MG63 (cell line): ENCODE measurements around the gene IGFLR1. TPM values are rescaled to one million over a fixed set of nuclear protein-coding genes. Genes with fewer than 3 reads are reported as not detected.
A peak's percentile ranks its signal among the peaks of the same experiment; 100 is the strongest.
"Not testable (repeated sequence)": the region's sequence is repeated elsewhere in the genome, so short reads cannot be mapped to it uniquely, and the experiment has no call there.

ENCODE experiments used
- DNase-seq: peaks from one replicate; pipeline ENCODE4 v3.0.0-alpha.2; 2020
- H3K27me3 ChIP-seq: fragments of 250-450 bp; sonication (Bioruptor Pico); 2 replicates; pipeline ENCODE4 v1.5.1; 2020; ENCODE audit warnings: mild to moderate bottlenecking, moderate library complexity
- H3K36me3 ChIP-seq: fragments of 250-450 bp; sonication (Bioruptor Pico); 2 replicates; pipeline ENCODE4 v1.5.1; 2020; ENCODE audit warnings: mild to moderate bottlenecking, moderate library complexity
- H3K4me3 ChIP-seq: fragments of 250-450 bp; sonication (Bioruptor Pico); 2 replicates; pipeline ENCODE4 v1.5.1; 2020; ENCODE audit warnings: mild to moderate bottlenecking, moderate library complexity
- H3K9me3 ChIP-seq: fragments of 250-450 bp; sonication (Bioruptor Pico); 2 replicates; pipeline ENCODE4 v1.5.1; 2020; ENCODE audit warnings: mild to moderate bottlenecking, moderate library complexity
- total RNA-seq: library from RNA; depleted of rRNA; stranded (reverse); fragments of >200 nt; shearing (Covaris generic); gene quantifications from 2 replicates; pipeline ENCODE4 v1.2.3, GENCODE V29; 2014; ENCODE audit warnings: low replicate concordance

Gene IGFLR1
- total RNA-seq, 1 experiment from 2014 or later = 2.4 TPM

DNA sequence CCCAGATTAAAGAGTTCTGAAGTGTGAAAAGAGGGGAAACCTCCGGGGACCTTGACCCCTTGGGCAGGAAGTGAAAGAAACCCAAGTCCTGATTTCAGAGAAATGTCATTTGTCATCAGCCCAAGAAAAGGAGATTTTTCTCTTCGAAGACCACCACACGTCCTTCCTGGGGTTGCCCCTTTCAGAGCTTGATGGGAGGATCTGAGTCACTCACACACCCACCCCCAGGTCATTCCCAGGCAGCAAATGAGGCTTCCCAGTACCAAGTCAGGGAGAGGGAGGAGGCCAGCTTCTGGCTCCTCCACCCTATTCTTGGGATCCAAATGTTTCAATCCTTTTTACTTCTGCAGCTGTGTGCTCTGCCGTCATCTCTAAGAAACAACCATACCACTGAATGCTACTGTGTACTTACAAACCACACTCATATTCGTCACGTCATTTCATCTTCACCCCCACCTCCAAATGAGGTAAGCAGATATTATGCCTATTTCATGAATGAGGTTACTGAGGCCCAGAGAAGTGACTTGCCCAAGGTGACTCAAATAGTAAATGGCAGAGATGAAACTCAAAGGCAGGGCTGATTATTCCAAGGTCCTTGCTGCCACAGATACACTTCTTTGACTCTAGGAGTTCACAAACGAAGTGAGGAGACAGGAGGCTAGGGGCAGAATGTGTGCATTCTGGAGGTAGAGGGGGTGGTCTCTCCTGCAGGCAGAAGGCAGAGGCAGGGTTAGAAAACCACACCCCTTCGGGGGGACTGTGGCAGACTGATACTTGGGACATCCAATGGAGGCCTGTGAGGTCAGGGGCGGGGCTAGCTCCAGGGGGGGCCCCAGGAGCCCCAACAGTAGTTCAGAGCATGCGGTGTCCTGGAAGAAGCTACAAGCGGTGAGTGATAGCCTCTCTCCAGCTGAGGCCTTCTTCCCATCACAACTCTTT lies 29.4 kb downstream of the IGFLR1 start:
- Histone ChIP-seq H3K9me3 (no peaks in the 10 kb centered on the region), H3K36me3 (no peaks in the 10 kb centered on the region), H3K4me3 (no peak overlapping the region), H3K27me3 (no peaks in the 10 kb centered on the region)
- DNase-seq = no peak

DNA sequence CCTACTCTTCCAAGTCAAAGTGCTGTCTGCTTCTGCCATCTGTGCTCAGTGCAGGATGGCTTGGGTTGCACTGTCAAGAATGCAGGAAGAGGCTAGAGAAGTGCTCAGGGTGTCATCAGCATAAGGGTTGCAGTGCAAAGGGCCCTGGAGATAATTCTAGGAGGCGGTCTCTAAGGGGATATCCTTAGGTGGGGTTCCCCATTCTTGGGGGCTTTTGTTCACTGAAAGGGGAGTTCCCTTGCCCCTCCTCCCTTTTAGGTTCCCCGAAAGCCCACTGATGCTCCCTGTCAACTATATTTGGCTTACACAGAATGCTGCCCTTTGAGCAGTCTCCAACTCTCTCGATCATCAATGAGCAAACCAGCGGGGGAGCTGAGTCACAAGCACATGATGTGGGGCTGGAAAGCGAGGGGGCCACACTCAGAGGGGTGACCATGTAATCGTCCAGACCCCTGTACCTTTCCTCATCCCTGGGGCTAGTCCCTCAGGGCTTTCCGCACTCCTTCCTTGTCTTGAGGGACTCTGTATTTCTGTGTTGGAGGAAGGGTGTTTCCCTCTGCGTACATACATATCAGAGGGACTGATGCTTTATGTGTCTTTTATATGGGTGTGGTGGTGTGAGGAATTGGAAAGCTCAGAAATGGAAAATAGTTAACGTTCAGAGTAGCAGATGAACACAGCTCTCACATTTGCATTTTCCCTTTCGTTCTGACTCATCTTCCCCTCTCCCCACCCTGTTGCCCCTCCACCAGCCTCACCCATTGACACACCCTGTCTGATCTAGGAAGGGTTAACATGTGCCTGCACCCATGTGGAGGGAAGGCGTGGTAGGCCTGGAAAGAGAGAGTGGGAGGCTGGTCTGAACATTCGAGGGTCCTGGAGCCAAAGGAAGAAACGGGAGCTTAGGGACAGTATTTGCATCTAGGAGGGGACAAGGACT lies 31.2 kb downstream of the IGFLR1 start:
- DNase-seq = peak; percentile 26
- no peaks in the 10 kb centered on the region for H3K36me3 ChIP-seq
- no peaks in the 10 kb centered on the region for H3K27me3 ChIP-seq
- no peak overlapping the region for H3K4me3 ChIP-seq
- H3K9me3 ChIP-seq = no peaks in the 10 kb centered on the region

DNA sequence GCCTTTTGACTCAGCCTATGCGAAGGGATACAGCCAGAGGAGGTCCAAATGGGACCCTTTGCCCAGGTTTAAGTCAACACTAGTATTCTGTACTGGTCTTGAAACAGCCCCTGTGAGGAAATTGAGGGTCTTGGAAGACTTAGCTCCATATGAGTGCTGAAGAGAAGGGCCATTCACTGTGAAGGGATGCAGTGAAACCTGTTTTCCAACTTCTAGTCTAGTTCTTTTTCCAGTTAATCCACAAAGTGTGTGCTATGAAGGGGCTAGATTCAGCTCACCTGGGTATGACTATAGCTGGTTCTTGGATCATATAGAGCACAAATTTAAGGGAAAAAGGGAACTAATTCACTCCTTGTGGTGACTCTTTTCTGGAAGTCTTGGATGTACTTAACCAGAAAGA lies 33.9 kb downstream of the IGFLR1 start:
- no peak for DNase-seq
- Histone ChIP-seq H3K36me3 (no peaks in the 10 kb centered on the region), H3K27me3 (no peaks in the 10 kb centered on the region), H3K4me3 (no peak overlapping the region), H3K9me3 (no peaks in the 10 kb centered on the region)

DNA sequence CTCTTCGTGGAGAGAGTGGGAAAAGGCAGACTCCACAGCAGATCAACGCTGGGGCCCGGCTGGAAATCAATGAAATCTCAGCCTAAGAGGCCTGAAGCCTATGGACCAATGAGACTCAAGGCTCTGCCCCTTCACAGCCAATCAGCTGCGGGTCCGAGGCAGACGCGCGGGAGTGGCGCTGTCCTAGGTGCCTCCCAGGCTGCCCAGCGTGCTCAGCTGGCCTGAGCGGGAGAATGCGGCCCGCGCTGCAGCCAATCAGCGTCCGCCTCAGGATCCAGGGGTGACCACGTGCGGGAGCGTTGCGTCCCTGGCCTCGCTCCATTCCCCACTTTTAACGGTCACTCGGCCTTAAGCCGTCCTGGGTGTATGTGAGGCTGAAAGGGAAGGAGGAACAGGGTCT lies 38.0 kb downstream of the IGFLR1 start, which contains the start of gene ZBTB32:
Gene ZBTB32 (plus strand): TSS at position 341 of the 400 bp plus-strand sequence. CDS start 10,069 bp downstream, outside the sequence.
- no peaks in the 10 kb centered on the region for H3K9me3 ChIP-seq
- H3K4me3 ChIP-seq = no peak within 1 kb of the TSS
- peak; percentile 22 for DNase-seq
- H3K27me3 ChIP-seq = no peaks in the 10 kb centered on the region
- no peaks in the 10 kb centered on the region for H3K36me3 ChIP-seq

DNA sequence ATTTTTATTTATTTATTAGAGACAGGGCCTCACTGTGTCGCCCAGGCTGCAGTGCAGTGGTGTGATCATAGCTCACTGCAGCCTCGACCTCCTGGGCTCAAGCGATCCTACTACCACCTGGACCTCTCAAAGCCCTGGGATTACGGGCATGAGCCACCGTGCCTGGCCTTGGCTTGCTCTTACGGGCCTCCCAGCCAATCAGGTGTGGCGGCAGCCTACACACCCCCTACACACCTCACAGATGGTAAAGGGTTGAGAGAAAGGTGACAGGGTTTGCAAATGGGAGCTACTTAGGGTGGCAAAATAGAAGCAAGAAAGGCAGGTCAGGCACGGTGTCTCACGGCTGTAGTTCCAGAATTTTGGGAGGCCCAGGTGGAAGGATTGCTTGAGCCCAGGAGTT lies 38.9 kb downstream of the IGFLR1 start:
- no peak for DNase-seq
- Histone ChIP-seq H3K27me3 (no peaks in the 10 kb centered on the region), H3K9me3 (no peaks in the 10 kb centered on the region), H3K4me3 (no peak overlapping the region; the same call in 1 of the 2 replicates), H3K36me3 (no peaks in the 10 kb centered on the region)

DNA sequence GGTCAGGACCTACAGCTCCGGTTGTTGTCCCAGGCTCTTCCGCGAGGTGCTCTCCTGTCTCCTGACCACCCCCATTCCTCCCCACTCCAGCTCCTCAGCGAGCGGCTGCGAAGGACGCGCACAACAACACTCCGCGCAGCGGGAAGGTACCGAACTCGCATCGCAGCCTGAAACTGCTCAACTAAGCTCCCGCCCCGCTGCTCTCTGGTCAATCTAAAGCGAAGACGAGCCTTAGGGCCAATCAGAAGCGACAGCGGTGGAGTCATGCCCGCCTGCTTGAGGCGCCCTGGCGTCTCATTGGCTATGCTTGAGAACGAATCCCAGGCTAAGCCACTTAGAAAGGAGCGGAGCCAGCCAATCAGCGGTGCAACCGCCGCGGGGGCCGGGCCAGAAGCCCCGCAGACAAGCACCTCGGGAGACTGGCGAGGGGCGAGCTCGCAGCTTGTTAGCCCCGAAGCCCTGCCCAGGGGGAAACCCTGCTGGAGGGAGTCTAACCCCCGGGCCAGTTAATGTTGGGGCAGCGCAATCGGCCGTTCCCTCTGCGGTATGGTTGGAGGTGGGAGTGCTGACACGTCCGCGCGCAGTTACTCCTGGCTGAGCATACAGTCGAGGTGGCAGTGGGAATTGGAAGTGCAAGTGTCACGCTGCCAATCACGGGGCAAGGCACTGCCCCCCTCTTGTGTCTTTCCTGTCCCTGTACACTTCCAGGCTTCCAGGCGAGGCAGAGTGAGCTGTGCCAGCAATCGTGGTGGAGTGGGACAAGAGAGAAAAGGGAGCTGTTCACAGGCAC lies 39.8 kb downstream of the IGFLR1 start:
- H3K27me3 ChIP-seq = no peaks in the 10 kb centered on the region
- H3K9me3 ChIP-seq = no peaks in the 10 kb centered on the region
- peak overlapping the region; percentile 64 for H3K4me3 ChIP-seq
- no peaks in the 10 kb centered on the region for H3K36me3 ChIP-seq
- DNase-seq = peak; percentile 98

DNA sequence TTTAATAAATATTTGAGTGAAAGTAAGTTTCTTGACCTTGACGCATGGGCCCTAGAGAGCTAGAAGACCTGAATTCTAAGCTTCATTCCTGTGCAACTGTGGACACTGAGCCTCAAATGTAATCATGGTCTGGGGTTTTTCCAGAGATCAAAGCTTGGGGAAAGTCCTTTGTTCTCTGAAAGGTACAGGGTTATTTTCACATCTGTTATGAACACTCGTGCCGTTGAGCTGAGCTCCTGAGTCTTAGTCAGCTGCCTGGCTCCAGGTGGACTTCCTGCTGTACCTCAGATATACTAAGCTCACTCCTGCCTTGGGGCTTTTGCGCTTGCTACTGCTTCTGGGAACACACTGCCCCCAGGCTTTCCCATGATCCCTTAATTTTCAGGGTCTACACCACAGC lies 45.4 kb downstream of the IGFLR1 start:
- H3K9me3 ChIP-seq = no peaks in the 10 kb centered on the region
- no peaks in the 10 kb centered on the region for H3K36me3 ChIP-seq
- DNase-seq = no peak
- no peaks in the 10 kb centered on the region for H3K27me3 ChIP-seq
- no peak overlapping the region for H3K4me3 ChIP-seq

DNA sequence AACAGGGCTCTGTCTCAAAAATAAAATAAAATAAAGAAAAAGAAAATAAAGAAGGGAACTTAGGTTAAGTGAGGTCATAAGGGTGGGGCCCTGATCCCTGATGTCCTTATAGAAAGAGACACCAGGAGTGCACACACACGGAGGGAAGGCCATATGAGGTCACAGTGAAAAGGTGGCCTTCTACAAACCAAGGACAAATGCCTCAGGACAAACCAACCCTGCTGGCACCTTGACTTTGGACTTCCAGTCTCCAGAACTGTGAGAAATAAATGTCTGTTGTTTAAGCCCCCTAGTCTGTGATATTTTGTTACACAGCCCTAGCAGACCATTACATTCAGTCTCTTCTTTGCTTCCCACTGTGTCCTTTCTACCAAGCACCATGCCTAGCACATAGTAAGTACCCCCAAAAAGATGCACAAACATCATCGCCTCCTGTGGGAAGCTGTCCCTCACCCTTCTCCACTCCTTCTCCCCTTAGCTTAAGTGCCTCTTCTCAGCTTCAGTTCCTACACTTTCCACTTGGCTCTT lies 46.3 kb downstream of the IGFLR1 start:
- no peak for DNase-seq
- Histone ChIP-seq H3K36me3 (no peaks in the 10 kb centered on the region), H3K27me3 (no peaks in the 10 kb centered on the region), H3K9me3 (no peaks in the 10 kb centered on the region), H3K4me3 (no peak overlapping the region)

DNA sequence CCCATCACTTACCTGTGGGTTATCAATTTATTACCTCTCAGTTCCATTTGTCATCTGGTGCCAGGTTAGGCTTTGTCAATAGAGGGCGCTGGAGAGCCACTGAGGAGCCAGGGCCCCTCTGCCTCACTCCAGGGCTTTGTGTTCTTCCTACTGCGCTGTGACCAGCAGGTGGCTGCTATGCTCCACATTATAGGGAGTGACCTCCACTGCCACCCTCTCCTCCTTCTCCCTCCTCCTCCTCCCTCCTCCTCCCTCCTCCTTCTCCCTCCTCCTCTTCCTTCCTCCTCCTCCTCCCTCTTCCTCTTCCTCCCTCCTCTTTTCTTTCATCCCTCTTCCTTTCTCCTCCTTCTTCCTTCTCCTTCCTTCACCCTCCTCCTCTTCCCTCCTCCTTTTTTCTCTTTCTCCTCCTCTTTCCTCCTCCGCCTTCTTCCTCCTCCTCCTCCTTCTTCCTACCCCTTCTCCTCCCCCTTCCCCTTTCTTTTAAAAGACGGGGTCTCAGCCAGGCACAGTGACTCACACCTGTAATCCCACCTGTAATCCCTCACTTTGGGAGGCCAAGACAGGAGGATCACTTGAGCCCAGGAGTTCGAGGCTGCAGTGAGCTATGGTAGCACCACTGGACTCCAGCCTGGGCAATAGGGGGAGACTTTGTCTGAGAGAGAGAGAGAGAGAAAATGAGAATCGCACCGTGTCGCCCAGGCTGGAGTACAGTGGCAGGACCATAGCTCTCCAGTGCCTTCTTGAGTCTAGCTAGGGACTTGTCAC lies 48.2 kb downstream of the IGFLR1 start:
- Histone ChIP-seq H3K4me3 (no peak overlapping the region), H3K9me3 (no peaks in the 10 kb centered on the region), H3K36me3 (no peaks in the 10 kb centered on the region), H3K27me3 (no peaks in the 10 kb centered on the region; the same call in 1 of the 2 replicates)
- DNase-seq = peak; percentile 84

DNA sequence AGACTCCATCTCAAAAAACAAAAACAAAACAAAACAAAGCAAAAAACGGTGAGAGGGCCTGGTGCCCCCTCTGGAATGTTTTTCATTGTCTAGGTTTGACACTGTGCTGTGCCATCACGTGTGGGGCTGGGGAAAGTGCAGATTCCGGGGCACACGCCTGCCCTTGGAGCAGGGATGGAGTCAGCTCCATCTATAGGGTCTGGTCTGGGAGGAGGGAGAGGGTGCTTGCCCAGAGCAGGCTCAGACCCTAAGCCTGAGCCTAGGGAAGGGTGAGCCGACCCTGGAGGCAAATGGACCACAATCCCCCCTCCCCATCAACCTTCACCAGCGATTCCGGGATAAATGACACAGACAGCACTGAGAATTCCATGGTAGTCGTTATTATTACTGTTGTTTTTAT lies 48.8 kb downstream of the IGFLR1 start:
- Histone ChIP-seq H3K9me3 (no peaks in the 10 kb centered on the region), H3K4me3 (no peak overlapping the region), H3K36me3 (no peaks in the 10 kb centered on the region), H3K27me3 (no peaks in the 10 kb centered on the region; the same call in 1 of the 2 replicates)
- no peak for DNase-seq

DNA sequence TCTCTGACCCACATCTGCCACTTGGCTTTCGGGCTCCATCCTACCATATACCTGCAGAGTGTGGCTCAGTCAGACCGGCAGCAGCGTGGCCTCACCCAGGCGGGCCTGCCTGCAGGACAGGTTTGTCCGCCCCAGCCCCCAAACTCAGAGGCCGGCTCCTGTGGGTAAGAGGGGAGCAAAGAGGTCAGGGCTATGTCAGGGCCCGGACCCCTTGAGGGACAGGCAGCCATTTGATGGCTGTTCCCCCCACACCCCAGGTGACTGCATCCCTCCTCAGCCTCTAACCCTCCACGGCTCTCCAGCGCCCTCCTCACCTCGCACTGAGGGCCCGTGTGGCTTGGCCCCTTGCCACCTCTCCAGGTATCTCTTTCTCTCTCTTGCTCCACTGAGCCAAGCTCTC lies 50.2 kb downstream of the IGFLR1 start:
- H3K36me3 ChIP-seq = no peaks in the 10 kb centered on the region
- H3K27me3 ChIP-seq = no peaks in the 10 kb centered on the region; the same call in 1 of the 2 replicates
- H3K4me3 ChIP-seq = no peak overlapping the region
- no peak for DNase-seq
- H3K9me3 ChIP-seq = no peaks in the 10 kb centered on the region

DNA sequence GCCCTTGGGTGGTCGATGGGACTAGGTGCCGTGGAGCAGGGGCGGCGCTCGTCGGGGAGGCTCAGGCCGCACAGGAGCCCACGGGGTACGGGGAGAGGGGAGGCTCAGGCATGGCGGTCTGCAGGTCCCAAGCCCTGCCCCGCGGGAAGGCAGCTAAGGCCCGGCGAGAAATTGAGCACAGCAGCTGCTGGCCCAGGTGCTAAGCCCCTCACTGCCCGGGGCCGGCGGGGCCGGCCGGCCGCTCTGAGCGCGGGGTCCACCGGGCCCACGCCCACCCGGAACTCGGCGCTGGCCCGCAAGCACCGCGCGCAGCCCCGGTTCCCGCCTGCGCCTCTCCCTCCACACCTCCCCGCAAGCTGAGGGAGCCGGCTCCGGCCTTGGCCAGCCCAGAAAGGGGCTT lies 51.1 kb downstream of the IGFLR1 start:
- H3K27me3 ChIP-seq, DNase-seq, H3K36me3 ChIP-seq, H3K9me3 ChIP-seq, H3K4me3 ChIP-seq: not testable (repeated sequence)

DNA sequence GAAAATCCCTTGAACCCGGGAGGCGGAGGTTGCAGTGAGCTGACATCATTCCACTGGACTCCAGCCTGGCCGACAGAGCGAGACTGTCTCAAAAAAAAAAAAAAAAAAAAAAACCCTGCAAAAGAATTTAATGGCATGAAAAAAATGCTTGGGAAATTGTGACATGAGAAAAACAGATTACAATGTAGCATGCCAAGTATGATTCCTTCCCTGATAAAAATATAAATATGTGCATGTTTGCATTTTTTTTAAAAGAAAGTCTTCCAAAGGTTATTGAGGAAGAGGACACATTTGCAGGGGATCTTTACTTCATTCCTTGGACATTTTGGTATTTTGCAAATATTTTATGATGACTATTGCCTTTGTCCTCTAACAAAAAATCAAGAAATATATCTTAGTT lies 52.4 kb downstream of the IGFLR1 start:
- no peaks in the 10 kb centered on the region; the same call in 1 of the 2 replicates for H3K27me3 ChIP-seq
- no peak overlapping the region for H3K4me3 ChIP-seq
- H3K36me3 ChIP-seq = no peaks in the 10 kb centered on the region
- DNase-seq = no peak
- H3K9me3 ChIP-seq = no peaks in the 10 kb centered on the region
